Left ventricle myocardium inferior (tissue), 1 donor: ENCODE measurements around the gene LRP1B. TPM values are rescaled to one million over a fixed set of nuclear protein-coding genes. Genes with fewer than 3 reads are reported as not detected.

Experiments used
- DNase-seq: peaks from one replicate; pipeline ENCODE4 v3.0.0-alpha.2; 2020
- H3K27ac ChIP-seq: fragments of 200-600 bp; replicated peaks from 2 replicates; pipeline ENCODE4 v1.8.0; 2021
- H3K27me3 ChIP-seq: fragments of 200-600 bp; 2 replicates; pipeline ENCODE4 v1.8.0; 2021; ENCODE audit warnings: low read depth
- H3K36me3 ChIP-seq: fragments of 200-600 bp; 2 replicates; pipeline ENCODE4 v1.8.0; 2021
- H3K4me1 ChIP-seq: fragments of 200-600 bp; 2 replicates; pipeline ENCODE4 v1.8.0; 2021
- H3K4me3 ChIP-seq: fragments of 200-600 bp; 2 replicates; pipeline ENCODE4 v1.8.0; 2021; ENCODE audit warnings: mild to moderate bottlenecking, moderate library complexity
- H3K9me3 ChIP-seq: fragments of 200-600 bp; replicated peaks from 2 replicates; pipeline ENCODE4 v1.8.0; 2021
- intact Hi-C: fragments of 100-400 bp; cut with micrococcal nuclease; formaldehyde crosslinking; loops from one replicate; pipeline ENCODE4 v1.11.0; 2022
- total RNA-seq: library from RNA; stranded (reverse); fragmentation: NEBNext Ultra II Directional; extraction: Animal tissue kit (Norgen Biotek cat#: 25700); gene quantifications from one replicate; pipeline ENCODE4 v1.2.1, GENCODE V29; 2021
- TF ChIP-seq, protein P1 (sequence below): fragments of 200-600 bp; IDR thresholded peaks from 2 replicates; pipeline ENCODE4 v1.8.0; 2021; ENCODE audit warnings: antibody characterized with exemption, mild to moderate bottlenecking, borderline replicate concordance
- donor health status: DM: no; HTN: yes; CAD: no; lungs with severe emphysema.

The LRP1B gene
- total RNA-seq, 1 donor from 2014 or later, result 0.08 TPM

DNA sequence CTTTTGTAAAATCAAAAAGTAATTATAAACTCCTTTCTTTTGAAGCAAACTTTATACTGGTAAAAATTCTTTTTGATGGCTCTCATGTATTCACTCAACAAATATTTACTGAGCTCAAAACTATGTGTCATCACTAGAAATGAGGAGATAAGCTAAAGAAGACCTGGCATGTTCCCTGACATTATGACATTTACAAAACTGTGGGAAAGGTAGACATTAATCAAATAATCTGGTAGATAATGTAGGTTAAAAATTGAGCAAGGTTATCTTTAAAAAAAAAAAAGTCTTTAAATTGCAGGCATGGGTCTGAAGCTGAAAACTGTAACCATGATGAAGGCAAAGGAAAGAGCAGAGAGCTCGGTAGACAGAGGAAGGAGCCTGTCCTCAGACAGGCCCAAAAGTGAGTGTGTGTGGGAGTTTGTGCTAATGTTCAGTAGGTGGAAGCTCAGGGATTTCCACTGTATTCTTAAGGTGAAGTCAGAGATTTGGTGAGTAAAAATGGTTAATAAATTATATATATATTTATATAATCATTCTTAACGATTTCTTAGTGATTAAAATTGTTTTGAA, 612.9 kb downstream of the LRP1B start:
- no peak overlapping the region for H3K27ac ChIP-seq
- intact Hi-C loops, result no loop called here

DNA sequence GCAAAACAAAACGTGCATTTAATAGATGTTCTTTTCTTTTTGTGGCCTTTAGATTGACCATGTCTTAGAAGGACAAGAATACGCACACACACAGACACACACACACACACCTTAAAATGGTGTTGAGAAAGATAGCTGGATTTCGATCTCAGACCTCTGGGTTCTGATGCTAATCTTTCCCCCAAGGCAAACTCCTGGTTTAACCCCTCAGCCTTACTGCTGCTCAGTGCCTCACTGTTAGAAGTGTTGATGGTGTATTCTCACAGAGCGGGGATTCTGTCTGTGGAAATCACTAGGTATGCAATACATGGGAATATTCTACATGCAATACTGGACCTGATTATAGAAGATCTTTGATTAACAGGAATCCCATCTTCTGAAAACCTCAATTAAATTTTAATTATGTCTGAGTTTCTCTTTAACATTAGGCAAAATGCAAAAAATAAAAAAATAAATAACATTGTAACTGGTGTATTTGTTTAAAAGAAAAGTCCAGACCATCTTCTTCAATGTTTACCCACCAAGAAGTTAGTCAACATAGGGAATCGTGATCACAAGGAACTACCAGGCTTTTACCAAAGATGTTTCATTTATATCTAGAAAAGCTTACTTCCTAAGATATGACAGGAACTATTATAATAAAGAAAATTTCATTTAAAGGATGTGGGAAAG, 613.5 kb downstream of the LRP1B start:
- H3K9me3 ChIP-seq, result no peaks in the 10 kb centered on the region
- no peak for DNase-seq
- peaks cover 6% of the 10 kb centered on the region for H3K27me3 ChIP-seq
- intact Hi-C loops, result no loop called here
- H3K4me1 ChIP-seq, result peaks cover under 1% of the 10 kb centered on the region
- H3K4me3 ChIP-seq, result no peak overlapping the region
- no peak overlapping the region for H3K27ac ChIP-seq
- no peaks in the 10 kb centered on the region for H3K36me3 ChIP-seq
- TF ChIP-seq, protein P1, sequence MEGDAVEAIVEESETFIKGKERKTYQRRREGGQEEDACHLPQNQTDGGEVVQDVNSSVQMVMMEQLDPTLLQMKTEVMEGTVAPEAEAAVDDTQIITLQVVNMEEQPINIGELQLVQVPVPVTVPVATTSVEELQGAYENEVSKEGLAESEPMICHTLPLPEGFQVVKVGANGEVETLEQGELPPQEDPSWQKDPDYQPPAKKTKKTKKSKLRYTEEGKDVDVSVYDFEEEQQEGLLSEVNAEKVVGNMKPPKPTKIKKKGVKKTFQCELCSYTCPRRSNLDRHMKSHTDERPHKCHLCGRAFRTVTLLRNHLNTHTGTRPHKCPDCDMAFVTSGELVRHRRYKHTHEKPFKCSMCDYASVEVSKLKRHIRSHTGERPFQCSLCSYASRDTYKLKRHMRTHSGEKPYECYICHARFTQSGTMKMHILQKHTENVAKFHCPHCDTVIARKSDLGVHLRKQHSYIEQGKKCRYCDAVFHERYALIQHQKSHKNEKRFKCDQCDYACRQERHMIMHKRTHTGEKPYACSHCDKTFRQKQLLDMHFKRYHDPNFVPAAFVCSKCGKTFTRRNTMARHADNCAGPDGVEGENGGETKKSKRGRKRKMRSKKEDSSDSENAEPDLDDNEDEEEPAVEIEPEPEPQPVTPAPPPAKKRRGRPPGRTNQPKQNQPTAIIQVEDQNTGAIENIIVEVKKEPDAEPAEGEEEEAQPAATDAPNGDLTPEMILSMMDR, result no peak

More for the DNA sequence above, 612.9 kb downstream of the LRP1B start:
- Histone ChIP-seq H3K36me3 (no peaks in the 10 kb centered on the region), H3K27me3 (peaks cover 7% of the 10 kb centered on the region), H3K9me3 (no peaks in the 10 kb centered on the region), H3K4me3 (no peak overlapping the region), H3K4me1 (peaks cover 7% of the 10 kb centered on the region)
- TF ChIP-seq, protein P1, result no peak
- DNase-seq, result no peak

DNA sequence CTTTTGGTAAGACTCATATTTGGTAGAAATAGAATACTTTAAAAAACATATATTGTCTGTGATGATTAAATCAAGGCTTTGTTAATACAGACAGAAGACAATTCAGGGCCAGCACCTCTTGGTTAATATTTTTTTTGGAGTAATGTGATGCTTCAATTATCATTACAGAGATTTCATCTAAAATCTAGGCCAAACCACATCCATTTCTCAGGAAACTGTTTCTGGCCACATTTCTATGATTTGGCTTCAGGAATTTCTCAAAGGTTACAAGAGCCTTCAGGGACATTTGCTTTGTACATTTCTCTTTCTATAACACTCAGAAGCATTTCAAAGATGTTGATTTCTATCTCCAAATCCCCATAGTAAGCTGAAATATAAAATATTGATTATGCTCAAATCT, 614.9 kb downstream of the LRP1B start:
- intact Hi-C loops, result no loop called here
- no peak for DNase-seq
- Histone ChIP-seq H3K9me3 (no peaks in the 10 kb centered on the region), H3K36me3 (no peaks in the 10 kb centered on the region), H3K27me3 (no peaks in the 10 kb centered on the region), H3K4me1 (no peaks in the 10 kb centered on the region), H3K27ac (no peak overlapping the region), H3K4me3 (no peak overlapping the region)
- TF ChIP-seq, protein P1, result no peak

DNA sequence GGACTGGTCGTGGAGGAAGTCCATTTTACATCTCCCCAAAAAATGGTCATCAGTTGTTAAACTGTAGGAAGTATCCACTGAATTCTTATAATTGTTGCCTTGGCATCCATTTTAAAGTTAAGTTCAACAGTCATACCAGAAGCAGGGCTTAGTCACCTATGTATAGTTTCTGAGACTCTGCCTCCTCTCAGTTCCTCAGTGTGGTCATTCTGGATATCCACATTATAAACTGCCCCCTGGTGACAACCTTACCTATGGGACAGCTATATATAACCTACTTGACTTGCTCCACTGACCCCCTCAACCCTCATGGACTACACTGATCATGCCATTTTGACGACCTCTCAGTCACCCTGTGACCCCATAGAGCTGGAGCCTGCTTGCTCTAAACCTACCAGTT, 617.0 kb downstream of the LRP1B start:
- TF ChIP-seq, protein P1, result no peak
- intact Hi-C loops, result no loop called here
- no peaks in the 10 kb centered on the region for H3K9me3 ChIP-seq
- no peak overlapping the region for H3K4me3 ChIP-seq
- no peak overlapping the region for H3K27ac ChIP-seq
- DNase-seq, result no peak
- H3K4me1 ChIP-seq, result no peaks in the 10 kb centered on the region
- H3K36me3 ChIP-seq, result no peaks in the 10 kb centered on the region
- no peaks in the 10 kb centered on the region for H3K27me3 ChIP-seq

DNA sequence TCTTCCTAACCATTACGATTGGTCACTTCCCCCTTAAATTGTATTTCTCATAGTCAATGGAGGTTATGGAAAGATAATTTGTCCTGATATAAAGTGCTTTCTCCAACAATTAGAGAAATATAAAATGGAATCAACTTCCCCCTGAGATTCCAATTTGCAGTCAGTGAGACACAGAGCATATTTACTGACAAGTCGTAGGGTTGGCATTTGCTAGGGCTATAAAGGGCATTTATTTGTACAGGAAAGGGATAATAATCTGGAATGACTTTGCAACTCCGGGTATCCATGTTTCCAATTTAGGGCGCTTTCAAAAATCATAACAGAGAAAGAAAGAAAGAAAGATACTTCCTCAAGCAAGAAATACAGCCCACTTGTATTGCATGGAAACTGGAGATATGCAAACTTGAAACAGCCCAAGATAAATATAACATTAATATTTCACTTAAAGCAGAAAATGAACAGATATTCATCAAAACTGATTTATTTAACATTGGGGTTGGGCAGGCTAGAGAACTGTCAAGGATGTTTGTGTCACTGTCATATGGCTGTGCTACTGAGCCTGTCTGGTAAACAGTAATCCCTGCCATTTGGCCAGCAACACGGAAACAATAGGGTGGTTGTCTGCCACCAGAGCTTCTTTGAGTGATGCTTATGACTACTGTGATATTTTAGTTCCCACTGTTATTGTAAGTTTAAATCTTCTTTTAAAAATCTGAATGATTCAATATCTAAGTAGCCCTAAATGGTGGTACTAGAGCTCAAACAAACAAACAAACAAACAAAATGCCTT, 621.8 kb downstream of the LRP1B start:
- H3K27me3 ChIP-seq, result no peaks in the 10 kb centered on the region
- intact Hi-C loops, result no loop called here
- DNase-seq, result no peak
- H3K4me3 ChIP-seq, result no peak overlapping the region
- no peaks in the 10 kb centered on the region for H3K9me3 ChIP-seq
- no peaks in the 10 kb centered on the region for H3K4me1 ChIP-seq
- no peaks in the 10 kb centered on the region for H3K36me3 ChIP-seq
- TF ChIP-seq, protein P1, result no peak
- H3K27ac ChIP-seq, result no peak overlapping the region
